ENCODE measurements around the gene ZNF512. TPM values are rescaled to one million over a fixed set of nuclear protein-coding genes. Genes with fewer than 3 reads are reported as not detected.
A peak's percentile ranks its signal among the peaks of the same experiment; 100 is the strongest.

ZNF512 gene
- total RNA-seq, 3 donors from 2014 or later: 13.6 to 16.6 (median 16.4) TPM

DNA sequence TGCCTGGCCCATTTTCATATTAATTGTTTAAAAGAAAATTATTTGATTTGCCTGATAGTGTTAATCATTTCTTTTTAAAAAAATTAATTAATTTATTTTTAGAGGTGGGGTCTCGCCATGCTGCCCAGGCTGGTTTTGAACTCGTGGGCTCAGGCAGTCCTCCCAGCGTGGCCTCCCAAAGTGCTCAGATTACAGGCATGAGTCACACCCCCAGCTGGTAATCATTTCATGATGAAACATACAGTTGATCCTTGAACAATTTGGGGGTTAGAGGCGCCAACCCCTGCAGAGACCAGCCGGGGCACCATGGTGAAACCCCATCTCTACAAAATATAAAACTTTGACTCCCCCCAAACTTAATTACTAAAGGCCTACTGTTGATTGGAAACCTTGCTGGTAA, 53.9 kb downstream of the ZNF512 start:
- peaks cover 60% of the 10 kb centered on the region for H3K36me3 Mint-ChIP-seq (ENCODE audit: insufficient read depth)
- H3K4me3 Mint-ChIP-seq: no peak overlapping the region
- H3K9me3 Mint-ChIP-seq: no peaks in the 10 kb centered on the region
- H3K4me1 Mint-ChIP-seq (ENCODE audit: low read depth): peaks cover 29% of the 10 kb centered on the region
- DNase-seq (no peak), ATAC-seq (no peak)
- no peaks in the 10 kb centered on the region for H3K27me3 Mint-ChIP-seq (ENCODE audit: low read depth)

DNA sequence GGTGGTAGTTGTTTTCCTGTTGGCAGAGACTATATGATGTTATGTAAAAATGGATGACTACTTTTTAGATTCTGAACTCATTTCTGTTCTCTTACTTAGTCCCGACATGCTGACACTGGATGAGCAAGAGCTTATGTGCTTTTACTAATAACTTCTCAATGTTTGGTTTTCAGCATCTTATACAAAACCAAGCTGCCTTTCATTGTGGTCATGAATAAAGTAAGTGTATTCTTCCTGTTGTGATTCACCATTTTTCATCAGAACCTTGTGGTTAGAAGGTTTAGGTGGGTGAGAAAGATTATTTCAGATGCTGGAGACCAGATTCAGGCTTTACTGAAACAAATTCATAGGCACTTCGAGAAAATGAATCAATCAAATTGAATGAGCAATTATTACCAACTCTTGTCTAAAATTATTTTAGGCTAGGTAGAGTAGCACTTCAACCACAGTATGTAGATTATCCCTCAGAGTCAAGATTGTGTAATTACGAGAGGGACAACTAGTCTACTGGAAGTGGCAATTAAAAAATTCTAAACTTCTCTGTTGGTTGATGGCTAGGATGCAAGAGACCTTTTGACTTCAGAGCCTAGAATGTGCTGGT, 55.3 kb downstream of the ZNF512 start:
- Mint-ChIP-seq H3K36me3 (ENCODE audit: insufficient read depth) (peaks cover 52% of the 10 kb centered on the region), H3K4me1 (ENCODE audit: low read depth) (peaks cover 26% of the 10 kb centered on the region), H3K4me3 (peak overlapping the region; percentile 63), H3K27me3 (ENCODE audit: low read depth) (no peaks in the 10 kb centered on the region), H3K9me3 (no peaks in the 10 kb centered on the region)
- DNase-seq: no peak
- ATAC-seq: peak; percentile 87 to 92

DNA sequence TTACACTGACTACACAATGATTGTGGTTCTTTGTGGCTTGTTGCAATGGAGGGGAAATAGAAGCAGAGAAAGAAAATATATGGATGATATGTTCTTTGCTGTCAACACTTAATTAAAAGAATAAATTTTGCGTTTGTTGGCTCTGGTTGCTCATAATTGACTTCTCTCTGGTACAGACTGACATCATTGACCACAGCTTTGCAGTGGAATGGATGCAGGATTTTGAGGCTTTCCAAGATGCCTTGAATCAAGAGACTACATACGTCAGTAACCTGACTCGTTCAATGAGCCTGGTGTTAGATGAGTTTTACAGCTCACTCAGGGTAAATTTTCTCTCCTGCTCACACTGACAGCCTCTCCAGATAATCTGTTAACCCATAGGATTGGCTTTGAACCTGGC, 55.9 kb downstream of the ZNF512 start:
- ATAC-seq (peak; percentile 32 to 34), DNase-seq (no peak)
- Mint-ChIP-seq H3K36me3 (ENCODE audit: insufficient read depth) (peaks cover 49% of the 10 kb centered on the region), H3K4me3 (peak overlapping the region; percentile 63), H3K4me1 (ENCODE audit: low read depth) (peaks cover 26% of the 10 kb centered on the region), H3K9me3 (no peaks in the 10 kb centered on the region), H3K27me3 (ENCODE audit: low read depth) (no peaks in the 10 kb centered on the region)

DNA sequence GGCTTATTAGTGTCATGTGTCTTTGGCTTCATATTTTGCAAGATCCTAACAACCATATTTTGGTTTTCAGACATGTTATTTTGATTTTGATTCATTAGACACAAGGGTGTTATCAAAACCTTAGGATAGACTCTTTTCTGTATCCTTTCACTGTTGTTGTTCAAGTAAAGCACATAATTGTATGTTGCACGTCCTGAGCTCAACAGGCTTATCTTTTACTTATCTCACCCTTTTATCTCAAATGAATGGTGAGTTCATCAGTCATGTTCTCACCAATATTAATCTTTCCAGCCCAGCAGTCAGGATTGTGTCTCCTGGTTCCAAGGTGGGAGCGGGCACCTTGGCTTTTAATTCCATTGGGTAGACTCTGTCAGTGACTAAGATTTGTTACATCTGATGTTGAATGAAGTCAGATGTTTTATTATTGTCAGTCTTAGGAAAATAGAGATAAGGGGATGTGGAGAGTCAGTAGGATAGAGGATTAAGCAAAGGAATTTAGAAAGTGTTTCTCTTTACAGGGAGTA, 57.9 kb downstream of the ZNF512 start:
- Mint-ChIP-seq H3K4me3 (no peak overlapping the region), H3K4me1 (ENCODE audit: low read depth) (peaks cover 25% of the 10 kb centered on the region), H3K36me3 (ENCODE audit: insufficient read depth) (peaks cover 33% of the 10 kb centered on the region), H3K27me3 (ENCODE audit: low read depth) (no peaks in the 10 kb centered on the region), H3K9me3 (no peaks in the 10 kb centered on the region)
- DNase-seq: no peak
- no peak for ATAC-seq

DNA sequence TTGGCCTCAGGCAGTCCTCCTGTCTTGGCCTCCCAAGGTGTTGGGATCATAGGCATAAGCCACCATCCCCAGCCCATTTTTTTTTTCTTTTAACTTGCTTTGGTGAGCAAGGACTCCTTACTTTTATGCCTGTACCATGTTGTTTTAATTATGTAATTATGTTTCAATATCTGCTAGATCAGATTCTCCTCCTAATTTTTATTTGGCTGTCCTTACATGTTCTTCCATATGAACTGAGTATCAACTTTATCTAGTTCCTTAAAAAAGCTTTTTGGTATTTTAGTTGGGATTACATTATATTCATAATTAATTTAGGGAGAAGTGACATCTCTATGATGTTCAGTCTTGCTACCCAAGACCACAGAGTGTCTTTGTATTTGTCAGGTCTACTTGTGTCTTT, 62.4 kb downstream of the ZNF512 start:
- H3K36me3 Mint-ChIP-seq (ENCODE audit: insufficient read depth): peaks cover 31% of the 10 kb centered on the region
- H3K9me3 Mint-ChIP-seq: no peaks in the 10 kb centered on the region
- no peak overlapping the region for H3K4me3 Mint-ChIP-seq
- H3K4me1 Mint-ChIP-seq (ENCODE audit: low read depth): no peaks in the 10 kb centered on the region
- no peak for ATAC-seq
- H3K27me3 Mint-ChIP-seq (ENCODE audit: low read depth): no peaks in the 10 kb centered on the region
- no peak for DNase-seq

DNA sequence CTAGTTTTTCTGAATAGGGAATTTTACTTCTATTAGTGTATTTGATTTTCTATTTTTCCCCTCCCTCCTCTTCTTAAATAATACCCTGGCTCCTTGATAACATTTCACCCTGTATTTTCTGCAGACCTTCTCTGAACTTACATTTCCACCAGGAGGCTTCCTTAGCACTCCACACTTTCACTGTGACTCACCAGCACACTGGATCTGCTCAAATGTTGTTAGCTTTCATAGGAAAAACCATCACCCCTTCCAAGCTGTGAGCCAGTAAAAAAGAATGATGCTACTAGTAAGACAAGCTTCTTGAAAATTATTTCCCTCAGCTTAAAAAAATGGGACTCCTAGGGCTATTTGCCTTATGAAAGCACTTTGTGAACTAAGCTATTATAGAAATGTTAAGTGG, 64.4 kb downstream of the ZNF512 start:
- Mint-ChIP-seq H3K4me3 (no peak overlapping the region), H3K9me3 (no peaks in the 10 kb centered on the region), H3K4me1 (ENCODE audit: low read depth) (no peaks in the 10 kb centered on the region), H3K27me3 (ENCODE audit: low read depth) (no peaks in the 10 kb centered on the region), H3K36me3 (ENCODE audit: insufficient read depth) (peaks cover 29% of the 10 kb centered on the region)
- DNase-seq (no peak), ATAC-seq (no peak)

DNA sequence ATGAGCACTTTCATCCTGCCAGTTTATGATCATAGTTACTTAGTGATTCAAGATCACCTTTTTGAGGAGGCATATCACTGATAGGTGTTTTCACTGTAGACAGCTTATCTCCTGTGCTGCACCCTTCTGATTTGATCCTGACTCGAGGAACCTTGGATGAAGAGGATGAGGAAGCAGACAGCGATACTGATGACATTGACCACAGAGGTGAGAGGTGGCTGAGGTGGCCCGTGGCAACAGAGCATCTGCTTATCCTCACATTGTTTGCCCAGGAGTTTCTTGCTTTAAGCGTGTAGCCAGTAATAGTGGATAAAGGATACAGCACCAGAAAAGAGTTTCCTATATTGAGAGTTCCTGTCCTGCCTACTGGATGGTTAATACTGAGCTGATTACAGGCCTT, 64.9 kb downstream of the ZNF512 start:
- H3K27me3 Mint-ChIP-seq (ENCODE audit: low read depth): no peaks in the 10 kb centered on the region
- peaks cover 4% of the 10 kb centered on the region for H3K4me1 Mint-ChIP-seq (ENCODE audit: low read depth)
- ATAC-seq (no peak), DNase-seq (no peak)
- peaks cover 32% of the 10 kb centered on the region for H3K36me3 Mint-ChIP-seq (ENCODE audit: insufficient read depth)
- H3K9me3 Mint-ChIP-seq: no peaks in the 10 kb centered on the region
- H3K4me3 Mint-ChIP-seq: no peak overlapping the region

DNA sequence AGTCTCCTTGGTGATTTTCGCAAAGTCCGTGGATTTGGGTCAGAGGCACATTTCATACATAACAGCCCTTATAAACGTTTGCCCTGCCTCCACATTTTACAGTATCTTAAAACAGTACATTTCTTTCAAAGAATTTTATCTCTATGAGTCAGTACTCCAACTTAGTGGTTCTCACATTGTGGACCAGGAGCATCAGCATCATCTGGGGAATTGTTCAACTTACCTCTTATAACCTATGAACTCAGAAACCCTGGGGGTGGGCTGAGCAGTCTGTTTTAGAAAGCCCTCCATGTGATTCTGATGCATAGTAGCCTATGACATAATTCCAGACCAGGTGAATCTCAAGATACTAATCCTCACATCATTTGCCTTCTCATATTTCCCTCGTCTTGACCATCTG, 68.2 kb downstream of the ZNF512 start:
- ATAC-seq: no peak
- DNase-seq: no peak
- Mint-ChIP-seq H3K9me3 (no peaks in the 10 kb centered on the region), H3K4me3 (no peak overlapping the region), H3K36me3 (ENCODE audit: insufficient read depth) (peaks cover 59% of the 10 kb centered on the region), H3K4me1 (ENCODE audit: low read depth) (peaks cover 19% of the 10 kb centered on the region), H3K27me3 (ENCODE audit: low read depth) (no peaks in the 10 kb centered on the region)

DNA sequence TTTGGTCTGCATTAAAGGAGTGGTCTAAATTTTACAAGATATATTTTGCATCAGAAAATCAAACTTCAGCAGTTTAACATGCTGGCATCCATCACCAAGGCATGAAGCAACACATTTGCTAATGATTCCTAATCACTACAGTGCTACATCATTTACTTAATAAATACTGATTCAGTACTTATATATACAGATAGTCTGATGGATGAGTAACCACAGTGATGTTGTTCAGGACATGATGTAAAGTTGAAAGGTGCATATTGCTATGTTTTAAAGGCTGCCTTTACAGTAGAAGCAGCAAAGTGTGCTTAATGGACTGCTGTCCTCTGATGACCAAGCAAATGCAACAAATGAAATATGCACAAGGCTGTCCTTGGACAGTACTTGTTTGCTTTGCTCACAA, 69.5 kb downstream of the ZNF512 start:
- peaks cover 61% of the 10 kb centered on the region for H3K36me3 Mint-ChIP-seq (ENCODE audit: insufficient read depth)
- no peaks in the 10 kb centered on the region for H3K27me3 Mint-ChIP-seq (ENCODE audit: low read depth)
- no peaks in the 10 kb centered on the region for H3K9me3 Mint-ChIP-seq
- no peak overlapping the region for H3K4me3 Mint-ChIP-seq
- peaks cover 19% of the 10 kb centered on the region for H3K4me1 Mint-ChIP-seq (ENCODE audit: low read depth)
- DNase-seq: no peak
- ATAC-seq: no peak

DNA sequence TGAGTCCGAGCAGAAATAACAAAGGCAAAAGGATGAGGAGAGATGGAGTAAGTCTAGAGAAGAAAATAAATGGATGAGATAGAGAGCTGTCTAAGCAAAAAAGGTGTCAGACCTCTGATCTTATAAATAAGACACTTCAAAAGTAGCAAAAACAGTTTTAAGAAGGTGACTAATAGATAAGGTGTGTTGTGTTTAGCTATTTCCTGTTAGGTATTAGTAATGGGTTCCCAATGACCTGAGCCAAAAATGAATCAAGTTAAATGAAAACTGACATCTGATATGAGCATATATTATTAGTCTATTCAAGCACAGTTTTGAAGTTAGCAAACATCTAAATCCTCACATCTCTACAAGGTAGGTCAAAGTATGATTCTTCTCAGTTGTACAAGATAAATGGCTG, 69.9 kb downstream of the ZNF512 start:
- ATAC-seq (peak; percentile 65 to 72), DNase-seq (no peak)
- H3K27me3 Mint-ChIP-seq (ENCODE audit: low read depth): no peaks in the 10 kb centered on the region
- H3K4me3 Mint-ChIP-seq: no peak overlapping the region
- peaks cover 19% of the 10 kb centered on the region for H3K4me1 Mint-ChIP-seq (ENCODE audit: low read depth)
- peaks cover 56% of the 10 kb centered on the region for H3K36me3 Mint-ChIP-seq (ENCODE audit: insufficient read depth)
- H3K9me3 Mint-ChIP-seq: no peaks in the 10 kb centered on the region

DNA sequence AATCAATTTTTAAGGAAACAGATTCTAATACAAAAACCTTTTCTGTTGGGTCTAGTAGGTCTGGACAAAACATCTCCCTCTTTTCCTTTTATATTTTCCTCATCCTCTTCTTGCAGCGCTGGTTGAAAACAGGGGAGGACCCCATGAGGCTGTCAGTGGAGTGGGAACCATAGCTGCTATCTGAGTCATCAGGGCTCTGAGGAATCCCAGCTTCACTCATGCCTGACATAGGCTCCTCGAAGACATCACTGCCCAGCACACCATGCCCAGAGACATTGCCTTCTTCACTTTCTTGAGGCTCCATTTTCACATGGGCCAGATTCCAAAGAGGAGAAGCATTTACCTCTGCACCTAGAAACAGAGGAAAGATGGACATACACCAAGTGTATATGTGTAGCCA, 70.6 kb downstream of the ZNF512 start:
- DNase-seq (no peak), ATAC-seq (no peak)
- H3K36me3 Mint-ChIP-seq (ENCODE audit: insufficient read depth): peaks cover 53% of the 10 kb centered on the region
- no peaks in the 10 kb centered on the region for H3K9me3 Mint-ChIP-seq
- H3K4me3 Mint-ChIP-seq: no peak overlapping the region
- H3K4me1 Mint-ChIP-seq (ENCODE audit: low read depth): peaks cover 19% of the 10 kb centered on the region
- no peaks in the 10 kb centered on the region for H3K27me3 Mint-ChIP-seq (ENCODE audit: low read depth)

DNA sequence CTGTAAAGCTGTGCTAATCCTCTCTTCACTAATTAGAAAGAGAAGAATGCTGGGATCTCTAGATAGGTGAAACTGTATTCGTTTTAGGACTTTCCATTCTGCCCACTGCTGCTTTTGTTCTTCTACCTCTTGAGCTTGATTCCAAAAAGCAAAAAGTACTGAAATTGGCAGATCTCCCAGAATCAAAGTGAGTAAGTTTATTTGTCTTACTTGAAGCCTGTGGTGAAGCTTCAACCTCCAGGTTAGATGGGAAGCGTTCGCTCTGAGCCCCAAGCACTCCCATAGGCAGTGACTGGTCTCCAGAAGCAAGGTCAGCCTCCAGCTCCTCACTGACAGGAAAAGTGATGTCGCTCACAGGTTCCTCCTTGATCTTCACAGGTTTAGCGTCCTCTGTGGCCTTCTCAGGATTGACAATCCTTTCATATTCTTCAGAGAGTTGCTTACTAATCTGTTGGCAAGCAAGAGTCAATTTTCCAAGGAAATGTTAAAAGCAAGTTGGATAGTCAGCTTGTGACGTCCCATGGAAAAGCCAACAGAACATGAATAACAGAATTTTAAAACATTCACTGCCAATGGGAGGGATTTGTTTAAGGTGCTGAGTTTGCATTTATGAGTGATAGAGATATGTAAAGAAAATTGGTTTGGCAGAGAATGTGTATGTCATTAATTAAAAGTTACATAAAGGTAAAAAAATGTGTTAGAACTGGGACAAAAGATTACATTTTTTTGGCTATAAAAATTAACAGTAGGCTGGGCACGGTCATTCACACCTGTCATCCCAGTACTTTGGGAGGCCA, 72.5 kb downstream of the ZNF512 start:
- ATAC-seq (no peak), DNase-seq (no peak)
- Mint-ChIP-seq H3K9me3 (no peaks in the 10 kb centered on the region), H3K36me3 (ENCODE audit: insufficient read depth) (peaks cover 50% of the 10 kb centered on the region), H3K4me3 (no peak overlapping the region), H3K4me1 (ENCODE audit: low read depth) (peaks cover 22% of the 10 kb centered on the region), H3K27me3 (ENCODE audit: low read depth) (no peaks in the 10 kb centered on the region)

DNA sequence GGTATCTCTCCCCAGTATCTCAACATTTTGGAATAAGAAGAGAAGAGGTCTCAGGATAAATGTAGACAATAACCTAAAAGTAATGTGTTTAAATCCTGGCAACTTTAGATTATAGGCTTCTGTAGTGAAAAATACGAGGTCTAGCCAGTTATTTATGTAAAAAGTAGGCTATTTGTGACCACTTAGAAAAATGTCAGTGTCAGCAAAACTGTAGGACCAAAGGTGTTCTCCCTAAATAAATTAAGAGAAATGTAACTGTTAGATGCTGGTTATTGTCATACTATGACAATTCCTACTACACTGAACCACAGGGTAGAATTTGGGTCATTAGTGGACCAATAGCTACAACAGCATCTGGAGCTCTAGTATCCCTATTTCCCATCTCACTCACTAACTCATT, 78.5 kb downstream of the ZNF512 start:
- ATAC-seq (no peak), DNase-seq (no peak)
- H3K4me3 Mint-ChIP-seq: peak overlapping the region; percentile 98
- H3K4me1 Mint-ChIP-seq (ENCODE audit: low read depth): peaks cover 45% of the 10 kb centered on the region
- no peaks in the 10 kb centered on the region for H3K9me3 Mint-ChIP-seq
- no peaks in the 10 kb centered on the region for H3K27me3 Mint-ChIP-seq (ENCODE audit: low read depth)
- peaks cover 33% of the 10 kb centered on the region for H3K36me3 Mint-ChIP-seq (ENCODE audit: insufficient read depth)

DNA sequence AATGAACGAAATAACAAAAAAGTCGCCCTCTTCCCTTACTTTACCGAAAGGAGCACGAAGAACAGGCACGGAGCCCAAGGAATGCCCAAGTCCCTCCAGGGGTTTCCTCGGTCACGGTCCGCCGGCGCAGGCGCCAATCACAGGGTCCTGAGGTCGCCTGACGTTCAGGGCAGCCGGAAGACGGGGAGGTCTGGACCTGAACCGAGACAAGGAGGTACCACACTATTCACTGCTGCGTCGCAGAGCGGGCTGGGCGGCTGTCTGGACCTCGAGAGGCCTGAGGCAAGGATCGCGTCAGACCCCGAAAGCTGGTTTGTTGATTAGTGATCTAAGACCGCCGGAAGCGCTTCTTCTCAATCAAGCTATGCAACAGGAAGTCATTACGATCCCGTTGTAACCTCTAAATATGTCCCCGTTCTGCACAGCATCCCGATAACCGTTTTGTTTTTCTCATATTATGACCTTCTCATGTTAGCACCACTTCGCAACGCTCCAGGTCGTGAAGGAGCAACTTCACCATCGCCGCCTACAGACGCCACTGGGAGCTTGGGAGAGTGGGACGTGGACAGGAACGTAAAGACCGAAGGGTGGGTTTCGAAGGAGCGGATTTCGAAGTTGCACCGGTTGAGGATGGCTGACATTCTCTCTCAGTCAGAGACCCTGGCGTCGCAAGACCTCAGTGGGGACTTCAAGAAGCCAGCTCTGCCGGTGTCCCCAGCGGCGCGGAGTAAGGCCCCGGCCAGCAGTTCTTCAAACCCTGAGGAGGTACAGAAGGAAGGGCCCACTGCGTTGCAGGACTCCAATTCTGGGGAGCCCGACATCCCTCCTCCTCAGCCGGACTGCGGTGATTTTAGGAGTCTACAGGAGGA, 80.7 kb downstream of the ZNF512 start, which contains the start of the genes SLC4A1AP and SUPT7L:
Gene SLC4A1AP (plus strand): TSS at position 605 of the 869 bp plus-strand sequence. CDS start 26 bp downstream, at position 631.
Gene SUPT7L (minus strand): TSS at position 330 of the 869 bp plus-strand sequence. CDS start 1,422 bp downstream, outside the sequence.
- peaks cover 47% of the 10 kb centered on the region for H3K4me1 Mint-ChIP-seq (ENCODE audit: low read depth)
- H3K27me3 Mint-ChIP-seq (ENCODE audit: low read depth): no peaks in the 10 kb centered on the region
- no peaks in the 10 kb centered on the region for H3K9me3 Mint-ChIP-seq
- DNase-seq (peak; percentile 63), ATAC-seq (peak; percentile 85 to 89)
- H3K4me3 Mint-ChIP-seq: peak within 1 kb of the TSS; percentile 98
- H3K36me3 Mint-ChIP-seq (ENCODE audit: insufficient read depth): peaks cover 36% of the 10 kb centered on the region

All from activated T-cell treated with anti-CD3 and anti-CD28 coated beads, Interleukin-2, amount 50 U/mL, for 4 hours (primary cell).